Motor neuron (in vitro differentiated cells): Measurements from ENCODE around the gene VDR. TPM values are rescaled to one million over a fixed set of nuclear protein-coding genes. Genes with fewer than 3 reads are reported as not detected.

Source experiments
- ATAC-seq, 8 experiments: fragments of 200-7000 bp; cut with Tn5 transposase; replicated peaks in 6 of 8; 2 replicates each; pipeline ENCODE4 v1.8.0; 2021; ENCODE audit warnings: mild to moderate bottlenecking in 8 of 8, moderate library complexity in 8 of 8
- H3K27ac ChIP-seq, 2 donors: fragments of 250-450 bp; sonication (Bioruptor Pico); 2 replicates each; pipeline ENCODE4 v1.9.0; 2021; ENCODE audit warnings: antibody characterized with exemption in 2 of 2, mild to moderate bottlenecking in 2 of 2, moderate library complexity in 1 of 2
- H3K4me1 ChIP-seq, 2 donors: fragments of 250-450 bp; sonication (Bioruptor Pico); replicated peaks in 1 of 2; 2 replicates each; pipeline ENCODE4 v1.6.1; 2021; ENCODE audit warnings: antibody characterized with exemption in 2 of 2, mild to moderate bottlenecking in 2 of 2, moderate library complexity in 1 of 2
- H3K4me3 ChIP-seq, 5 donors: fragments of 250-450 bp; sonication (Bioruptor Pico); 2 replicates each; pipeline ENCODE4 v1.9.0; 2021; ENCODE audit warnings: antibody characterized with exemption in 5 of 5, mild to moderate bottlenecking in 5 of 5, moderate library complexity in 4 of 5
- WGBS, 10 experiments: fragments of 450-650 bp; shearing (Covaris generic); methylation state at CpG; one replicate each; pipeline ENCODE4 v1.0.0; 2022; 5-methylcytosine and 5-hydroxymethylcytosine counted together
- in situ Hi-C, 9 experiments: fragments of 400-800 bp; cut with MboI; loops; one replicate each; pipeline ENCODE4 v1.15.0; 2021; ENCODE audit warnings: low sequenced_read_pairs in 9 of 9, low pct_unique_long_range_greater_than_20kb in 2 of 9; ENCODE audit not compliant: unreplicated experiment in 9 of 9
- total RNA-seq, 8 experiments: library from RNA; unstranded; fragments of 300-600 nt; gene quantifications; 2 replicates each; pipeline versions ENCODE4 v1.2.3 to v1.2.4, GENCODE V29; 2022

The VDR gene
- total RNA-seq, 8 experiments from 2014 or later, result 0.08 to 70.8 (median 0.87) TPM

- H3K4me1 ChIP-seq, result no peaks in the 10 kb centered on the region
- no peak overlapping the region for H3K27ac ChIP-seq
- WGBS, 10 experiments, result 33 to 89% (median 76%) methylated on average over 1 to 7 of the region's 17 CpGs; no CpG with 5 or more reads in 3 of the 10 experiments
- no peak overlapping the region for H3K4me3 ChIP-seq
- ATAC-seq, result no peak
- in situ Hi-C loops, result no loop called here
Observed at GRCh38 chr12:47856721-47857575, 47.8 kb downstream of the VDR start.

GRCh38 chr12:47856094-47856493 lies 48.7 kb downstream of the VDR start:
- no peaks in the 10 kb centered on the region for H3K4me1 ChIP-seq
- H3K27ac ChIP-seq, result no peak overlapping the region
- WGBS, 10 experiments, result 75 to 100% (median 89%) methylated on average over 1 of the region's 1 CpG; no CpG with 5 or more reads in 3 of the 10 experiments
- no peak for ATAC-seq
- no peak overlapping the region for H3K4me3 ChIP-seq
- in situ Hi-C loops, result no loop called here

- H3K4me3 ChIP-seq, result no peak overlapping the region
- no peak for ATAC-seq
- peaks cover 0 to 1% of the 10 kb centered on the region in 2 donors for H3K4me1 ChIP-seq
- WGBS, 10 experiments, result 0 to 100% (median 72%) methylated on average over 1 to 2 of the region's 2 CpGs; no CpG with 5 or more reads in 3 of the 10 experiments
- H3K27ac ChIP-seq, result no peak overlapping the region
- in situ Hi-C loops, result no loop called here
Observed at GRCh38 chr12:47855502-47855901, 49.3 kb downstream of the VDR start.

- in situ Hi-C loops, result no loop called here
- no peak overlapping the region for H3K4me3 ChIP-seq
- no peak for ATAC-seq
- H3K27ac ChIP-seq, result no peak overlapping the region
- WGBS, 10 experiments, result 100% methylated on average over 2 to 4 of the region's 5 CpGs; no CpG with 5 or more reads in 7 of the 10 experiments
- H3K4me1 ChIP-seq, result peaks cover 0 to 4% of the 10 kb centered on the region in 2 donors
Observed at GRCh38 chr12:47854531-47854930, 50.3 kb downstream of the VDR start.

GRCh38 chr12:47852096-47852571 lies 52.7 kb downstream of the VDR start:
- no peak overlapping the region for H3K4me3 ChIP-seq
- WGBS, 10 experiments, result 50 to 84% (median 59%) methylated on average over 1 to 8 of the region's 10 CpGs; no CpG with 5 or more reads in 2 of the 10 experiments
- peak in 3 of 8 experiments; percentile 18 to 86 (median 26) for ATAC-seq
- no peak overlapping the region for H3K27ac ChIP-seq
- H3K4me1 ChIP-seq, result peaks cover 7% of the 10 kb centered on the region in 2 donors
- in situ Hi-C loops, result no loop called here

- in situ Hi-C loops, result no loop called here
- WGBS, 10 experiments, result 80 to 100% methylated on average over 1 of the region's 3 CpGs; no CpG with 5 or more reads in 8 of the 10 experiments
Observed at GRCh38 chr12:47851303-47851952, 53.4 kb downstream of the VDR start.

GRCh38 chr12:47850153-47851084 lies 54.4 kb downstream of the VDR start:
- Histone ChIP-seq H3K4me1 (peaks cover 7% of the 10 kb centered on the region in 2 donors), H3K27ac (no peak overlapping the region), H3K4me3 (no peak overlapping the region)
- peak in 3 of 8 experiments; percentile 24 to 42 (median 40) for ATAC-seq
- WGBS, 10 experiments, result 20 to 100% (median 62%) methylated on average over 1 to 4 of the region's 12 CpGs; no CpG with 5 or more reads in 3 of the 10 experiments
- in situ Hi-C loops, result no loop called here

More at GRCh38 chr12:47851303-47851952, 53.4 kb downstream of the VDR start:
- Histone ChIP-seq H3K27ac (no peak overlapping the region), H3K4me3 (no peak overlapping the region), H3K4me1 (peaks cover 7% of the 10 kb centered on the region in 2 donors)
- no peak for ATAC-seq

- Histone ChIP-seq H3K4me3 (no peak overlapping the region), H3K4me1 (peaks cover 11% of the 10 kb centered on the region in 2 donors), H3K27ac (no peak overlapping the region)
- 0 to 88% (median 39%) methylated on average over 1 to 5 of the region's 5 CpGs; no CpG with 5 or more reads in 1 of the 10 experiments for WGBS, 10 experiments
- ATAC-seq, result no peak
- in situ Hi-C loops, result loop anchor here in 2 of 9 experiments (25.0 kb wide), 1 partner anchor 137 kb away; the partner anchor contains the start of gene RPAP3 (in 2 of the 2)
Observed at GRCh38 chr12:47849261-47849660, 55.5 kb downstream of the VDR start.

GRCh38 chr12:47848853-47849252 lies 55.9 kb downstream of the VDR start:
- Histone ChIP-seq H3K4me3 (no peak overlapping the region), H3K27ac (no peak overlapping the region), H3K4me1 (peaks cover 11% of the 10 kb centered on the region in 2 donors)
- in situ Hi-C loops, result loop anchor here in 2 of 9 experiments (25.0 kb wide), 1 partner anchor 137 kb away; the partner anchor contains the start of gene RPAP3 (in 2 of the 2)
- no peak for ATAC-seq
- WGBS, 10 experiments, result 72 to 96% (median 80%) methylated on average over 1 to 3 of the region's 5 CpGs; no CpG with 5 or more reads in 5 of the 10 experiments

GRCh38 chr12:47846294-47846996 lies 58.3 kb downstream of the VDR start:
- Histone ChIP-seq H3K4me3 (no peak overlapping the region), H3K27ac (no peak overlapping the region), H3K4me1 (peaks cover 11% of the 10 kb centered on the region in 2 donors)
- no peak for ATAC-seq
- 70 to 100% (median 85%) methylated on average over 1 to 8 of the region's 14 CpGs; no CpG with 5 or more reads in 4 of the 10 experiments for WGBS, 10 experiments
- in situ Hi-C loops, result loop anchor here in 2 of 9 experiments (25.0 kb wide), 1 partner anchor 134 kb away; the partner anchor contains the start of gene RPAP3 (in 2 of the 2)

- Histone ChIP-seq H3K4me1 (peaks cover 7 to 11% of the 10 kb centered on the region in 2 donors), H3K4me3 (no peak overlapping the region), H3K27ac (no peak overlapping the region)
- ATAC-seq, result no peak
- 72 to 100% (median 100%) methylated on average over 1 to 5 of the region's 8 CpGs; no CpG with 5 or more reads in 3 of the 10 experiments for WGBS, 10 experiments
- in situ Hi-C loops, result loop anchor here in 2 of 9 experiments (25.0 kb wide), 1 partner anchor 133 kb away; the partner anchor contains the start of gene RPAP3 (in 2 of the 2)
Observed at GRCh38 chr12:47845081-47845480, 59.7 kb downstream of the VDR start.
